Astrocyte (in vitro differentiated cells and primary cell): Measurements from ENCODE around the gene RAD51AP2.

Experiments used
- EZH2 ChIP-seq: IDR thresholded peaks from 2 replicates; pipeline ENCODE4 v1.6.1; 2012; ENCODE audit warnings: mild to moderate bottlenecking, low read length, inconsistent platforms; ENCODE audit not compliant: insufficient read depth
- TF ChIP-seq, protein P1 (sequence below): IDR thresholded peaks from 2 replicates; pipeline ENCODE4 v1.5.1; 2011; ENCODE audit warnings: low read depth, mild to moderate bottlenecking, inconsistent platforms, low read length, moderate library complexity; ENCODE audit not compliant: insufficient read depth

DNA sequence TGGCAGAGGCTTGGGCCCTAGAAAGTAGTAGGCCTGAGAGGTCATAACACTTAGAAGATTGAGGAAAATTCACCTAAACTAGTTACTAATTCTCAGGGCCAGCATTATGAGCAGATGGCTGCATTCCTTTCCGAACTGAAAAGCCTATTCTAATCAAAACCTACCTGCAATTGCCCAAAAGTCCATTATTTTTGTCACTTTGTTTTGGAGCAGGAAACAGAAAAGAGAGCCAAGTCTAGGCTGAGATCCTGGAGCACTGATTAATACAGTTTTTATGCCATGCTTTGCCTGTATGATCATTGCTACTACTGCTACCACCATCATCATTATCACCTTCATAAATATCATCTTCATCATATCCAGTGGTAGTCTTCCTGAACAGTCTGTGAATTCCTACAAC lies 36.9 kb upstream of the RAD51AP2 start:
- TF ChIP-seq, protein P1, sequence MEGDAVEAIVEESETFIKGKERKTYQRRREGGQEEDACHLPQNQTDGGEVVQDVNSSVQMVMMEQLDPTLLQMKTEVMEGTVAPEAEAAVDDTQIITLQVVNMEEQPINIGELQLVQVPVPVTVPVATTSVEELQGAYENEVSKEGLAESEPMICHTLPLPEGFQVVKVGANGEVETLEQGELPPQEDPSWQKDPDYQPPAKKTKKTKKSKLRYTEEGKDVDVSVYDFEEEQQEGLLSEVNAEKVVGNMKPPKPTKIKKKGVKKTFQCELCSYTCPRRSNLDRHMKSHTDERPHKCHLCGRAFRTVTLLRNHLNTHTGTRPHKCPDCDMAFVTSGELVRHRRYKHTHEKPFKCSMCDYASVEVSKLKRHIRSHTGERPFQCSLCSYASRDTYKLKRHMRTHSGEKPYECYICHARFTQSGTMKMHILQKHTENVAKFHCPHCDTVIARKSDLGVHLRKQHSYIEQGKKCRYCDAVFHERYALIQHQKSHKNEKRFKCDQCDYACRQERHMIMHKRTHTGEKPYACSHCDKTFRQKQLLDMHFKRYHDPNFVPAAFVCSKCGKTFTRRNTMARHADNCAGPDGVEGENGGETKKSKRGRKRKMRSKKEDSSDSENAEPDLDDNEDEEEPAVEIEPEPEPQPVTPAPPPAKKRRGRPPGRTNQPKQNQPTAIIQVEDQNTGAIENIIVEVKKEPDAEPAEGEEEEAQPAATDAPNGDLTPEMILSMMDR: no peak
- no peak for TF ChIP-seq EZH2
